Measurements from ENCODE around the gene DYNLT5. TPM values are rescaled to one million over a fixed set of nuclear protein-coding genes. Genes with fewer than 3 reads are reported as not detected.

The DYNLT5 gene
- polyA plus RNA-seq, 2 of the 4 experiments (the other 2 are of a cell fraction): not detected

- TF ChIP-seq JUN (IDR thresholded peaks at IDR 0.05): no peak
- TF ChIP-seq POLR2A (IDR thresholded peaks at IDR 0.05; ENCODE audit: low read length): no peak
- TF ChIP-seq EHMT2 (IDR thresholded peaks at IDR 0.05; ENCODE audit: low read depth): no peak
- no peak for TF ChIP-seq HOXB13 (CRISPR knock-in tag; IDR thresholded peaks at IDR 0.05; ENCODE audit: low read depth)
- TF ChIP-seq BHLHE40 (IDR thresholded peaks at IDR 0.05; ENCODE audit: low read depth, low read length): no peak
- TF ChIP-seq BCL3 (IDR thresholded peaks at IDR 0.05): no peak
- no peak for TF ChIP-seq E2F6 (IDR thresholded peaks at IDR 0.05; ENCODE audit: borderline replicate concordance, low read depth)
- no peak for TF ChIP-seq USF2 (IDR thresholded peaks at IDR 0.05)
- TF ChIP-seq KDM1A (IDR thresholded peaks at IDR 0.05; ENCODE audit: low read depth): no peak
- no peak for TF ChIP-seq CHD4 (IDR thresholded peaks at IDR 0.05; ENCODE audit: borderline replicate concordance)
- TF ChIP-seq TFCP2L1 (CRISPR knock-in tag; IDR thresholded peaks at IDR 0.05): no peak
- no peak for TF ChIP-seq SMC3 (IDR thresholded peaks at IDR 0.05)
- no peak for TF ChIP-seq PBX3 (IDR thresholded peaks at IDR 0.05)
- no peak for TF ChIP-seq NPAS2 (CRISPR knock-in tag; IDR thresholded peaks at IDR 0.05; ENCODE audit: borderline replicate concordance)
- no peak for TF ChIP-seq ZNF302 (CRISPR knock-in tag; IDR thresholded peaks at IDR 0.05)
- TF ChIP-seq EHF (CRISPR knock-in tag; IDR thresholded peaks at IDR 0.05): no peak
- no peak for TF ChIP-seq CEBPB (IDR thresholded peaks at IDR 0.05)
- TF ChIP-seq NFE2L2 (conservative IDR thresholded peaks at IDR 0.05; ENCODE audit: low read length): no peak
- CTCF ChIA-PET: interaction anchor here (1.0 kb wide), 1 partner anchor 18 kb away, joined by 3 read pairs; no protein-coding TSS in a partner anchor
- H3K27ac ChIP-seq: no peak overlapping the region
- no peaks in the 10 kb centered on the region for H3K9me3 ChIP-seq
- ATAC-seq: no peak
- 8% methylated on average over 2 of the region's 2 CpGs for WGBS (ENCODE audit: missing lambda C conversion rate)
- no peak overlapping the region for H3K4me3 ChIP-seq
- FAIRE-seq: no peak
- no peak for DNase-seq (ENCODE audit: low read depth in 1 of 2, low spot score in 1 of 2)
- H3K4me1 ChIP-seq: no peaks in the 10 kb centered on the region
- no peak overlapping the region for H3K4me2 ChIP-seq
- POLR2A ChIA-PET: no interaction called here
Measured at GRCh38 chr1:66745451-66745850, 6.8 kb upstream of the DYNLT5 start.

- POLR2A ChIA-PET: no interaction called here
- no peaks in the 10 kb centered on the region for H3K4me1 ChIP-seq
- no peaks in the 10 kb centered on the region for H3K9me3 ChIP-seq
- DNase-seq (ENCODE audit: low read depth in 1 of 2, low spot score in 1 of 2) (no peak), ATAC-seq (no peak), FAIRE-seq (no peak)
- TF ChIP-seq PHF8 (IDR thresholded peaks at IDR 0.05; ENCODE audit: borderline replicate concordance, low read depth) (no peak), HEYL (CRISPR knock-in tag; IDR thresholded peaks at IDR 0.05) (no peak), HDAC2 (IDR thresholded peaks at IDR 0.05) (no peak), EP300 (IDR thresholded peaks at IDR 0.05) (no peak), FOSL2 (IDR thresholded peaks at IDR 0.05) (no peak), FOSL2 (CRISPR knock-in tag; IDR thresholded peaks at IDR 0.05) (no peak), RFX5 (IDR thresholded peaks at IDR 0.05) (no peak), CHD2 (IDR thresholded peaks at IDR 0.05; ENCODE audit: low read length, partially characterized antibody) (no peak)
- WGBS (ENCODE audit: missing lambda C conversion rate): 4% methylated on average over 1 of the region's 1 CpG
- no peak overlapping the region for H3K27ac ChIP-seq
- CTCF ChIA-PET: interaction anchor here (0.9 kb wide), 1 partner anchor 9 kb away, joined by 3 read pairs; no protein-coding TSS in a partner anchor
- no peak overlapping the region for H3K4me3 ChIP-seq
- no peak overlapping the region for H3K4me2 ChIP-seq
Measured at GRCh38 chr1:66747501-66747900, 4.8 kb upstream of the DYNLT5 start.

All from A549 (cell line).